WERI-Rb-1 (cell line): ENCODE results near the gene JCAD.
"Not testable (repeated sequence)": the region's sequence is repeated elsewhere in the genome, so short reads cannot be mapped to it uniquely, and the experiment has no call there.

ENCODE experiments used
- DNase-seq: peaks from one replicate; pipeline ENCODE4 v3.0.0-alpha.2; 2020
- H3K27ac ChIP-seq: fragments of 250-450 bp; sonication (Bioruptor Pico); 2 replicates; pipeline ENCODE4 v1.5.1; 2020; ENCODE audit warnings: mild to moderate bottlenecking, moderate library complexity
- H3K27me3 ChIP-seq: fragments of 250-450 bp; sonication (Bioruptor Pico); 2 replicates; pipeline ENCODE4 v1.5.1; 2021; ENCODE audit warnings: mild to moderate bottlenecking, low read depth, moderate library complexity; ENCODE audit not compliant: insufficient read depth, severe bottlenecking
- H3K36me3 ChIP-seq: fragments of 250-450 bp; sonication (Bioruptor Pico); 2 replicates; pipeline ENCODE4 v1.5.1; 2020; ENCODE audit warnings: mild to moderate bottlenecking, moderate library complexity
- H3K4me3 ChIP-seq: 2 replicates; pipeline ENCODE4 v1.5.1; 2011; ENCODE audit warnings: low read depth, mild to moderate bottlenecking, control low read depth, low read length
- H3K9me3 ChIP-seq: fragments of 250-450 bp; sonication (Bioruptor Pico); 2 replicates; pipeline ENCODE4 v1.5.1; 2021; ENCODE audit warnings: mild to moderate bottlenecking, moderate library complexity; ENCODE audit not compliant: severe bottlenecking
- CTCF ChIP-seq: IDR thresholded peaks from 2 replicates; pipeline ENCODE4 v1.5.1; 2011; ENCODE audit warnings: low read depth, mild to moderate bottlenecking, control low read depth, inconsistent platforms, low read length

Gene JCAD

GRCh38 chr10:30059209-30060107 lies at the start of gene JCAD:
Gene JCAD (minus strand): TSS chr10:30059586. CDS start chr10:30047812, 11,774 bp downstream.
- Histone ChIP-seq H3K4me3 (peak within 1 kb of the TSS; percentile 66), H3K36me3 (no peaks in the 10 kb centered on the region), H3K9me3 (no peaks in the 10 kb centered on the region), H3K27ac (peak within 1 kb of the TSS; percentile 46; the same call in 1 of the 2 replicates), H3K27me3 (no peaks in the 10 kb centered on the region)
- no peak for TF ChIP-seq CTCF
- peak; percentile 52 for DNase-seq

- Histone ChIP-seq H3K4me3 (no peak overlapping the region), H3K36me3 (no peaks in the 10 kb centered on the region), H3K9me3 (no peaks in the 10 kb centered on the region), H3K27ac (no peak overlapping the region), H3K27me3 (no peaks in the 10 kb centered on the region)
- no peak for DNase-seq
- TF ChIP-seq CTCF: no peak
Measured at GRCh38 chr10:30106987-30107386, 47.6 kb upstream of the JCAD start.

GRCh38 chr10:30103595-30104320 lies 44.4 kb upstream of the JCAD start:
- Histone ChIP-seq H3K27me3 (no peaks in the 10 kb centered on the region), H3K27ac (no peak overlapping the region), H3K4me3 (no peak overlapping the region), H3K36me3 (no peaks in the 10 kb centered on the region), H3K9me3 (no peaks in the 10 kb centered on the region)
- DNase-seq: no peak
- no peak for TF ChIP-seq CTCF

- not testable (repeated sequence) for H3K36me3 ChIP-seq, H3K27ac ChIP-seq, H3K9me3 ChIP-seq, DNase-seq, H3K27me3 ChIP-seq, H3K4me3 ChIP-seq
Measured at GRCh38 chr10:30099706-30100105, 40.3 kb upstream of the JCAD start.

GRCh38 chr10:30099101-30099500 lies 39.7 kb upstream of the JCAD start:
- no peak overlapping the region for H3K27ac ChIP-seq
- no peak for DNase-seq
- TF ChIP-seq CTCF: no peak
- H3K36me3 ChIP-seq: no peaks in the 10 kb centered on the region
- no peaks in the 10 kb centered on the region for H3K9me3 ChIP-seq
- no peaks in the 10 kb centered on the region for H3K27me3 ChIP-seq
- H3K4me3 ChIP-seq: no peak overlapping the region

- no peak overlapping the region for H3K4me3 ChIP-seq
Measured at GRCh38 chr10:30098629-30099028, 39.2 kb upstream of the JCAD start.

More at GRCh38 chr10:30098629-30099028, 39.2 kb upstream of the JCAD start:
- Histone ChIP-seq H3K27me3 (no peaks in the 10 kb centered on the region), H3K36me3 (no peaks in the 10 kb centered on the region), H3K9me3 (no peaks in the 10 kb centered on the region), H3K27ac (no peak overlapping the region)
- DNase-seq: no peak
- no peak for TF ChIP-seq CTCF
